CD14-positive monocyte (primary cell): Measurements from ENCODE around the gene MACROD2. TPM values are rescaled to one million over a fixed set of nuclear protein-coding genes. Genes with fewer than 3 reads are reported as not detected.

Experiments
- DNase-seq, 3 donors: peaks; one replicate each; pipeline ENCODE4 v3.0.0-alpha.2; 2011 to 2022
- H2AFZ ChIP-seq: 2 replicates; pipeline ENCODE4 v1.6.0; 2012; ENCODE audit warnings: mild to moderate bottlenecking, low read depth, low read length, inconsistent platforms; ENCODE audit not compliant: insufficient read depth, poor library complexity, severe bottlenecking
- H3K27ac ChIP-seq, 2 donors: 1 replicate in 1 of 2; 2 replicates in 1 of 2; pipeline ENCODE4 v1.5.1; 2012 to 2013; ENCODE audit warnings: low read length in 2 of 2, control low read depth in 1 of 2, inconsistent platforms in 1 of 2, low read depth in 1 of 2, mild to moderate bottlenecking in 1 of 2
- H3K27me3 ChIP-seq, 2 donors: one replicate each; pipeline versions ENCODE4 v1.6.0 to v1.6.1; 2011 to 2013; ENCODE audit warnings: low read length in 2 of 2; ENCODE audit not compliant: control insufficient read depth in 2 of 2, insufficient read depth in 2 of 2
- H3K36me3 ChIP-seq, 2 donors: replicated peaks in 1 of 2; 1 replicate in 1 of 2; 2 replicates in 1 of 2; pipeline versions ENCODE4 v1.5.1 to v1.6.1; 2012 to 2013; ENCODE audit warnings: low read length in 2 of 2, control low read depth in 1 of 2, inconsistent platforms in 1 of 2, mild to moderate bottlenecking in 1 of 2; ENCODE audit not compliant: insufficient read depth in 2 of 2, control insufficient read depth in 1 of 2
- H3K4me1 ChIP-seq, 2 donors: 1 replicate in 1 of 2; 2 replicates in 1 of 2; pipeline versions ENCODE4 v1.5.1 to v1.6.1; 2012 to 2013; ENCODE audit warnings: low read length in 2 of 2, control low read depth in 1 of 2, inconsistent platforms in 1 of 2, mild to moderate bottlenecking in 1 of 2, moderate library complexity in 1 of 2; ENCODE audit not compliant: insufficient read depth in 2 of 2, control insufficient read depth in 1 of 2
- H3K4me2 ChIP-seq: replicated peaks from 2 replicates; pipeline ENCODE3; 2012; ENCODE audit warnings: low read length, moderate library complexity, mild to moderate bottlenecking; ENCODE audit not compliant: poor library complexity, severe bottlenecking; ENCODE audit errors: extremely low read depth
- H3K4me3 ChIP-seq, 3 experiments: fragments of 200-600 bp in 1 of 3; sonication (generic) in 1 of 3; replicated peaks in 1 of 3; 1 replicate in 2 of 3; 2 replicates in 1 of 3; pipeline ENCODE4 v1.5.1; 2011 to 2013; ENCODE audit warnings: low read length in 3 of 3, mild to moderate bottlenecking in 3 of 3, control low read depth in 2 of 3, low read depth in 2 of 3, inconsistent platforms in 1 of 3, moderate library complexity in 1 of 3
- H3K79me2 ChIP-seq: 2 replicates; pipeline ENCODE4 v1.6.0; 2012; ENCODE audit warnings: mild to moderate bottlenecking, control low read depth, inconsistent platforms, low read length, moderate library complexity; ENCODE audit not compliant: insufficient read depth
- H3K9ac ChIP-seq: 2 replicates; pipeline ENCODE4 v1.6.0; 2017; ENCODE audit warnings: low read length, mild to moderate bottlenecking; ENCODE audit not compliant: insufficient read depth, poor library complexity, severe bottlenecking
- H3K9me3 ChIP-seq, 2 donors: replicated peaks in 1 of 2; 1 replicate in 1 of 2; 2 replicates in 1 of 2; pipeline versions ENCODE4 v1.5.1 to v1.6.1; 2012 to 2013; ENCODE audit warnings: low read length in 2 of 2, control low read depth in 1 of 2; ENCODE audit not compliant: control insufficient read depth in 1 of 2, insufficient read depth in 1 of 2
- H4K20me1 ChIP-seq: 2 replicates; pipeline ENCODE4 v1.6.0; 2012; ENCODE audit warnings: mild to moderate bottlenecking, low read length, control low read depth, moderate library complexity; ENCODE audit not compliant: insufficient read depth
- H3K27ac Mint-ChIP-seq, 7 donors: one replicate each; pipeline ENCODE4 v1.8.0; 2020; ENCODE audit warnings: mild to moderate bottlenecking in 7 of 7, mixed read lengths in 7 of 7, moderate library complexity in 6 of 7, inconsistent platforms in 2 of 7
- H3K27me3 Mint-ChIP-seq, 3 donors: one replicate each; pipeline ENCODE4 v1.8.0; 2021 to 2022; ENCODE audit warnings: low read depth in 3 of 3, mild to moderate bottlenecking in 3 of 3, mixed read lengths in 3 of 3, moderate library complexity in 3 of 3, inconsistent platforms in 1 of 3
- H3K36me3 Mint-ChIP-seq, 2 donors: one replicate each; pipeline ENCODE4 v1.8.0; 2020; ENCODE audit warnings: mixed read lengths in 2 of 2, inconsistent platforms in 1 of 2, mild to moderate bottlenecking in 1 of 2
- H3K4me1 Mint-ChIP-seq: one replicate; pipeline ENCODE4 v1.8.0; 2020; ENCODE audit warnings: mild to moderate bottlenecking, mixed read lengths
- H3K4me3 Mint-ChIP-seq, 2 donors: one replicate each; pipeline ENCODE4 v1.8.0; 2020; ENCODE audit warnings: mild to moderate bottlenecking in 2 of 2, mixed read lengths in 2 of 2, moderate library complexity in 1 of 2
- H3K9me3 Mint-ChIP-seq, 7 donors: one replicate each; pipeline ENCODE4 v1.8.0; 2020 to 2022; ENCODE audit warnings: mixed read lengths in 7 of 7, mild to moderate bottlenecking in 6 of 7, moderate library complexity in 6 of 7, inconsistent platforms in 2 of 7
- WGBS: methylation state at CpG from one replicate; pipeline ENCODE4 v1.1.5; 2013; ENCODE audit warnings: missing lambda C conversion rate; ENCODE audit not compliant: insufficient coverage; 5-methylcytosine and 5-hydroxymethylcytosine counted together
- intact Hi-C, 2 donors: fragments of 100-400 bp; cut with micrococcal nuclease; formaldehyde crosslinking; loops; one replicate each; pipeline versions ENCODE4 v1.15.0 to v1.15.1; 2023
- polyA plus RNA-seq, 3 donors: library from polyadenylated mRNA; depleted of rRNA in 1 of 3; unstranded in 2 of 3; stranded (reverse) in 1 of 3; fragments of 300-500 nt in 2 of 3; fragments of >200 nt in 1 of 3; fragmentation: Illumina TruSeq in 2 of 3; gene quantifications; 1 replicate in 2 of 3; 2 replicates in 1 of 3; pipeline ENCODE4 v1.2.3, GENCODE V29; 2012 to 2021
- TF ChIP-seq, protein P1 (sequence below): fragments of 200-600 bp; IDR thresholded peaks from one replicate; pipeline ENCODE4 v1.8.0; 2022; ENCODE audit warnings: antibody characterized with exemption, mild to moderate bottlenecking

MACROD2 gene
- polyA plus RNA-seq, 3 donors, result 0.23 TPM; not detected in 2

DNA sequence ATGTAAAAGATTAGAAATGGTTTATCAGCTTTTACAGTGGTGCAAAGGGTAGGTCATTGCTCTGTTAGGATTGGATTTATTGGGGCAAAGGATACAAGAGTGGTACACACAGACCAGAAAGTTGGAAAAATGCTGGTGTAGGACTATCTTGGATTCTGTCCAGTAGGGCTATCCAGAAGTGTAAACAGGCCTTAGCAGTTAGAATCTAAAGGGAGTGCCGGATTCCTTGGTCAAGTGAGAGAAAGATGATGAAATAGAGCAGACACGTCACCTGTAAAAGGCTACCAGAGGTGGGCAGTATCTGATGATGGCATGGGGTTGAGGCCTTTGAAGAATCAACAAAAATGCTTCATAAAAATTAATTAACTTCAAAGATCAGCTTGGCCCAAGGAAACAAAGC, 1602.0 kb downstream of the MACROD2 start:
- no peak overlapping the region for H3K27ac Mint-ChIP-seq
- Histone ChIP-seq H3K4me2 (no peak overlapping the region), H3K4me1 (no peaks in the 10 kb centered on the region), H3K79me2 (no peaks in the 10 kb centered on the region), H4K20me1 (no peaks in the 10 kb centered on the region), H3K36me3 (no peaks in the 10 kb centered on the region), H3K27ac (no peak overlapping the region), H3K9me3 (peaks cover 5% of the 10 kb centered on the region in 2 donors), H3K9ac (no peak overlapping the region), H3K27me3 (no peaks in the 10 kb centered on the region), H2AFZ (no peak overlapping the region), H3K4me3 (no peak overlapping the region)
- no peaks in the 10 kb centered on the region for H3K36me3 Mint-ChIP-seq
- peaks cover 0 to 2% (median 0%) of the 10 kb centered on the region in 3 donors for H3K27me3 Mint-ChIP-seq
- intact Hi-C loops, result no loop called here
- H3K9me3 Mint-ChIP-seq, result peaks cover 2 to 9% (median 5%) of the 10 kb centered on the region in 7 donors
- H3K4me1 Mint-ChIP-seq, result no peaks in the 10 kb centered on the region
- H3K4me3 Mint-ChIP-seq, result no peak overlapping the region
- WGBS, result no CpG with 5 or more reads among the region's 2 CpGs
- TF ChIP-seq, protein P1, sequence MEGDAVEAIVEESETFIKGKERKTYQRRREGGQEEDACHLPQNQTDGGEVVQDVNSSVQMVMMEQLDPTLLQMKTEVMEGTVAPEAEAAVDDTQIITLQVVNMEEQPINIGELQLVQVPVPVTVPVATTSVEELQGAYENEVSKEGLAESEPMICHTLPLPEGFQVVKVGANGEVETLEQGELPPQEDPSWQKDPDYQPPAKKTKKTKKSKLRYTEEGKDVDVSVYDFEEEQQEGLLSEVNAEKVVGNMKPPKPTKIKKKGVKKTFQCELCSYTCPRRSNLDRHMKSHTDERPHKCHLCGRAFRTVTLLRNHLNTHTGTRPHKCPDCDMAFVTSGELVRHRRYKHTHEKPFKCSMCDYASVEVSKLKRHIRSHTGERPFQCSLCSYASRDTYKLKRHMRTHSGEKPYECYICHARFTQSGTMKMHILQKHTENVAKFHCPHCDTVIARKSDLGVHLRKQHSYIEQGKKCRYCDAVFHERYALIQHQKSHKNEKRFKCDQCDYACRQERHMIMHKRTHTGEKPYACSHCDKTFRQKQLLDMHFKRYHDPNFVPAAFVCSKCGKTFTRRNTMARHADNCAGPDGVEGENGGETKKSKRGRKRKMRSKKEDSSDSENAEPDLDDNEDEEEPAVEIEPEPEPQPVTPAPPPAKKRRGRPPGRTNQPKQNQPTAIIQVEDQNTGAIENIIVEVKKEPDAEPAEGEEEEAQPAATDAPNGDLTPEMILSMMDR, result no peak
- DNase-seq, result no peak

DNA sequence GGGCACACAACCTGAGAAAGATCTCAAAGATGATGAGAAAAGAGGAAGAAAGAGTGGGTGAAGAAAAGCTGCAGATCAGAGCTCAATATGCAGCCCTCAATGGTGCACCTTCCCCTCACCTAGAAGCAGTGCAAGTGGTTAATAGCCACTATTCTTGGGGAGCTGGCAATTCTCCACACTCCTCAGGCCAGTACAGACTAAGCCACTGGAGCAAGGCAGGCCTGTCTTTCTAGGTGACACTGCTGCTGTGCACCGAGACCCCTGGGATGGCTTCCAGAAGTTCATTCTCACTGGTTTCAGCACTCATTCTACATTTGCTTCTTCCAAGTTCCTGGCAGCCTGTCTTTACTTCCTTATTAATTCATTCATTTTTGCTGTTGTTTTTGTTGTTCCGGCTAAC, 1604.6 kb downstream of the MACROD2 start:
- 95% methylated on average over 2 of the region's 2 CpGs for WGBS
- Histone ChIP-seq H3K79me2 (no peaks in the 10 kb centered on the region), H3K9me3 (peaks cover 5% of the 10 kb centered on the region in 2 donors), H3K9ac (no peak overlapping the region), H3K27me3 (no peaks in the 10 kb centered on the region), H3K4me2 (no peak overlapping the region), H3K27ac (no peak overlapping the region), H4K20me1 (no peaks in the 10 kb centered on the region), H3K4me3 (no peak overlapping the region), H2AFZ (no peak overlapping the region), H3K4me1 (no peaks in the 10 kb centered on the region), H3K36me3 (no peaks in the 10 kb centered on the region)
- Mint-ChIP-seq H3K36me3 (no peaks in the 10 kb centered on the region), H3K9me3 (peaks cover 0 to 9% (median 2%) of the 10 kb centered on the region in 7 donors), H3K4me1 (no peaks in the 10 kb centered on the region), H3K4me3 (no peak overlapping the region), H3K27me3 (peaks cover 0 to 2% (median 0%) of the 10 kb centered on the region in 3 donors), H3K27ac (no peak overlapping the region)
- intact Hi-C loops, result no loop called here
- TF ChIP-seq, protein P1, result no peak
- no peak for DNase-seq
